ENCODE results near the gene AADACL4. TPM values are rescaled to one million over a fixed set of nuclear protein-coding genes. Genes with fewer than 3 reads are reported as not detected.

Gene AADACL4
- polyA plus RNA-seq, 1 donor from 2014 or later = not detected

GRCh38 chr1:12608311-12608957 lies 35.5 kb upstream of the AADACL4 start:
- H3K27ac ChIP-seq (ENCODE audit: low read length) = no peak overlapping the region
- H3K9me3 ChIP-seq (ENCODE audit: low read length) = no peaks in the 10 kb centered on the region
- H3K36me3 ChIP-seq (ENCODE audit: insufficient read depth, low read length) = no peaks in the 10 kb centered on the region
- H3K4me2 ChIP-seq (ENCODE audit: low read length) = no peak overlapping the region
- H3K4me3 ChIP-seq (ENCODE audit: low read length) = no peak overlapping the region
- TF ChIP-seq RAD21 (conservative IDR thresholded peaks at IDR 0.05) (no peak), CTCF (IDR thresholded peaks at IDR 0.05; ENCODE audit: poor library complexity, severe bottlenecking) (no peak), TAF1 (IDR thresholded peaks at IDR 0.05; ENCODE audit: low read depth) (no peak), EZH2 (IDR thresholded peaks at IDR 0.05; ENCODE audit: borderline replicate concordance, insufficient read depth, low read length, poor library complexity, severe bottlenecking) (no peak), REST (IDR thresholded peaks at IDR 0.05; ENCODE audit: borderline replicate concordance) (no peak), POLR2AphosphoS5 (IDR thresholded peaks at IDR 0.05) (no peak), SMC3 (conservative IDR thresholded peaks at IDR 0.05; ENCODE audit: poor library complexity) (no peak), MXI1 (conservative IDR thresholded peaks at IDR 0.05; ENCODE audit: poor library complexity, severe bottlenecking) (no peak), EP300 (conservative IDR thresholded peaks at IDR 0.05; ENCODE audit: poor library complexity, severe bottlenecking) (no peak)
- H3K9me2 ChIP-seq (ENCODE audit: insufficient read depth, low read length) = no peaks in the 10 kb centered on the region
- H3K9ac ChIP-seq (ENCODE audit: low read length) = no peak overlapping the region
- no peaks in the 10 kb centered on the region for H3K79me2 ChIP-seq (replicated peaks; ENCODE audit: insufficient read depth, low read length)
- H3F3A ChIP-seq (ENCODE audit: insufficient read depth, low read length, poor library complexity, severe bottlenecking) = no peaks in the 10 kb centered on the region
- no peaks in the 10 kb centered on the region for H3K27me3 ChIP-seq (ENCODE audit: insufficient read depth, low read depth, low read length)
- no peaks in the 10 kb centered on the region for H4K20me1 ChIP-seq (ENCODE audit: insufficient read depth)
- no peak overlapping the region for H2AFZ ChIP-seq (ENCODE audit: low read depth, low read length)

GRCh38 chr1:12609469-12610003 lies 34.3 kb upstream of the AADACL4 start:
- Histone ChIP-seq H3K79me2 (replicated peaks; ENCODE audit: insufficient read depth, low read length) (no peaks in the 10 kb centered on the region), H2AFZ (ENCODE audit: low read depth, low read length) (no peak overlapping the region), H3K9me2 (ENCODE audit: insufficient read depth, low read length) (no peaks in the 10 kb centered on the region), H3K4me2 (ENCODE audit: low read length) (no peak overlapping the region), H4K20me1 (ENCODE audit: insufficient read depth) (no peaks in the 10 kb centered on the region), H3F3A (ENCODE audit: insufficient read depth, low read length, poor library complexity, severe bottlenecking) (no peaks in the 10 kb centered on the region), H3K9ac (ENCODE audit: low read length) (no peak overlapping the region), H3K4me3 (ENCODE audit: low read length) (no peak overlapping the region), H3K36me3 (ENCODE audit: insufficient read depth, low read length) (no peaks in the 10 kb centered on the region), H3K27me3 (ENCODE audit: insufficient read depth, low read depth, low read length) (no peaks in the 10 kb centered on the region), H3K9me3 (ENCODE audit: low read length) (no peaks in the 10 kb centered on the region), H3K27ac (ENCODE audit: low read length) (no peak overlapping the region)
- TF ChIP-seq RAD21 (conservative IDR thresholded peaks at IDR 0.05) = no peak
- TF ChIP-seq SMC3 (conservative IDR thresholded peaks at IDR 0.05; ENCODE audit: poor library complexity) = no peak
- no peak for TF ChIP-seq CTCF (IDR thresholded peaks at IDR 0.05; ENCODE audit: poor library complexity, severe bottlenecking)
